NOMO-1 treated with dmso at 0.1 percent for 144 hours (cell line): ENCODE results near the gene USP24.

Experiments
- DNase-seq: peaks from one replicate; lab custom pipeline; 2025; ENCODE audit not compliant: unreplicated experiment; lab: John Stamatoyannopoulos, UW

Gene USP24

GRCh38 chr1:55055084-55055882, 159.9 kb downstream of the USP24 start:
- no peak for DNase-seq

DNA sequence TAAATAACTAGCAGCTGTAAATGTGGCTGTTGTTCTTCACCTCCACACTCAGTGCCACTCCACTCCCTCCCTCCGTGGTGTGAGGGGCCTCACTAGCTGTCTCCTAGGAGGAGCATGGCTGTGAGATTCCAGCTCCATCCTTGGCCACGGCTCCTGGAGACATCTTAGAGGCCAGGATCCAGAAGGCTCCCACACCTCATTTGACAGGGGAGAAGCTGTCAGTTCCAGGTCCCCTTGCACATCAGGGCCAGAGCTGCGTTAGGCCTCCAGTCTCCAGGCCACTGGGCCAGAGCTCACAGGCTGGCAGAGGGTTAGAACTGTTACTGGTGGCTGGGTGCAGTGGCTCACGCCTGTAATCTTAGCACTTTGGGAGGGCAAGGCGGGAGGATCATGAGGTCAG, 160.8 kb downstream of the USP24 start:
- no peak for DNase-seq

DNA sequence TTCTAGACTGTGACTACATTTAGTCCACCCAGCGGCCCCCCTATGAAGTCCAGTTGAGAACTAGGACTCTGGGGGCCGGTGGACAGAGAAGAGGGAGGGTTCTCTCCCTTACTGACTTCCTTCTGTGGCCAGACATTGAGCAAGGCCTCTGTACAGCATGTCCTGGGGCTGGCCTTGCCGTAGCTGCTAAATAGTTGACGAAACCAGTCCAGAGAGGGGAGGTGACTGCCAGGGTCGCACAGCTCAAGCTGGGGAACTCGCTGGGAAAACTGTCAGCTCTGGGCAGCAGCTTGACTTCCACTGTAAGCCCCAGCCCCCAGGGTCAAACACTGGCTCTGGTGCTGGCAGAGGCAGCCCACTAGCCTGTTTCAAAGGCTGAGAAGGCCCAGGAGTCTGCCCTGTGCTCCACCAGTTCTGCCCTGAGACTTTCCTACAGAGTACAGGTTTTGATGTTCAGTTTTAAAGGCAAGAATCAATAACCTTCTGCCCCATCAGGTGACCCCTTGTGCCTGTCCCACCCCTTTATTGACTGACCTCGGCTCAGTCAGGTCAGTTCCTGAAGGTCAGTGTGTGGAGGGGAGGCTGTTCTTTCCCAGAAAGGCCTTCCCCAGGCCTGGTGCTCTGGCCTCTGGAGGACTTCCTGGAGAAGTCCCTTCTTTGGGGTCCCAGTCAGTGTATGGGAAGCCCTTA, 161.8 kb downstream of the USP24 start:
- DNase-seq: no peak

GRCh38 chr1:55052221-55053142, 162.7 kb downstream of the USP24 start:
- no peak for DNase-seq

GRCh38 chr1:55051621-55052020, 163.5 kb downstream of the USP24 start:
- DNase-seq: no peak

GRCh38 chr1:55051169-55051568, 164.0 kb downstream of the USP24 start:
- no peak for DNase-seq

DNA sequence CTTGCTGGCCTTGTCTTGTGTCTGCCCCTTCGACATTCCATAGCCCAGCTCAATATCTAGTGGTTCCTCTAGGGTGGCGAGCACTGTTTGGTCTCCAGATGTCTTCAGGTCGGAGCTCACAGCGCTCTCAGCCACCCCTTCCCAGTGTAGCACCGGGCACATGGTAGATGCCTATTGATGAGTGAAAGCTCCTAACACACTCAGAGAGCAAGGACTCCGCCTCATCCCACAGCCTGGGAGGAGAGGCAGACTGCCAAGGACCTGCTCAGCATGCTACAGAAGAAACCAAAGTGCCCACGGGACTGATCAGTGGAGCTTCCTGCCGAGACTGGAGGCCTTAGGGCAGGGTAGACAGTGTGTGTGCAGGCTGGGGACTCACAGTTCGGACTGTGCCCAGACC, 164.9 kb downstream of the USP24 start:
- DNase-seq: no peak

- DNase-seq: no peak
Observed at GRCh38 chr1:55049914-55050278, 165.3 kb downstream of the USP24 start.

DNA sequence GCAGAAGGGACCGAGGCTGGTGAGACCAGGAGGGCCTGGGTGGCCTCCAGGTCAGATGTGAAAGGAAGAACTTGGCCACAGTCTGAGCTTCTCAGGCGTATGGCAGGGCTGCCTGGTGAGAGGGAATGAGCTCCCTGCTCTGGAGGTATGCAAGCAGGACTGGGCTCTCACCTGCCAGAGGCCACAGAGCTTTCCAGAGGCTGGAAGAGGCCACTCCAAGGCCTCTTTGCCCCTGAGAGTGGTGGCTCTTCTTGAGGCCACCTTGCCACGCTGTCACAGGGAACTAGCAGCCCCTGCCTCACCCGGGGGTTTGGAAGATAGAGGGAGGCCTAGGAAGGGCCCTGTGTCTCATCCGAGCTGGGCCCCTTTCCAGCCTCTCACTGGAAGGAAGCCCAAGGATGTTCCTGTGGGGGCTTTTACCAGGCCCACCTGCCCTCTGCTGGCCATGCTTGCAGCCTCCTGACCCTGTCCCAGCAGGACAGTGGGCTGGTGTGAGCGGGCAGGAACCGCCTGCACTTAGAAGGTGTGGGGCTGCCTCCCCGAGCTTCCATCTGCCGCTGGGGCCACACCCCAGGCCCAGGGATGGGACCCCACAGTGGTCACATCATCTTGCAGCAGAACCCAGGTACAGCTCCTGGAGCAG, 165.8 kb downstream of the USP24 start:
- DNase-seq: no peak

GRCh38 chr1:55048453-55049270, 166.5 kb downstream of the USP24 start:
- DNase-seq: no peak

DNA sequence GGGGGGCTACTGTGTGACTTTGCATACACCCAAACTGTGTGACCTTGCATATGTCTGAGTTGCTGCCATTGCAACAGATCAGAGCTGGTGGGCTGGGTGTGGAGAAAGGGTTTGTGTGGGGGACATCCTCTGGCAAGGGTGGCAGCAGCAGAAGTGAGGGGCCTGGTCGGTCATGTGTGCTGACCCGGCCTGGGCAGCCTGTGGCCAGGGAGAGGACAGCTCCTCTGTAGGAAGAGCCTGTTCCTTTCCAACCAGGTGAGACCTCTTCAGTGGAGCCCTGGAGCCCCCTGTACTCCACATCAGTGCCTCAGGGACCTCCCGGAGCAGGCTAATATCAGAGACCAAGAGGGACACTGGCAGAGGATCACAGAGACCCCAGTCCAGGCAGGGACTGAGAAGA, 167.6 kb downstream of the USP24 start:
- no peak for DNase-seq

DNA sequence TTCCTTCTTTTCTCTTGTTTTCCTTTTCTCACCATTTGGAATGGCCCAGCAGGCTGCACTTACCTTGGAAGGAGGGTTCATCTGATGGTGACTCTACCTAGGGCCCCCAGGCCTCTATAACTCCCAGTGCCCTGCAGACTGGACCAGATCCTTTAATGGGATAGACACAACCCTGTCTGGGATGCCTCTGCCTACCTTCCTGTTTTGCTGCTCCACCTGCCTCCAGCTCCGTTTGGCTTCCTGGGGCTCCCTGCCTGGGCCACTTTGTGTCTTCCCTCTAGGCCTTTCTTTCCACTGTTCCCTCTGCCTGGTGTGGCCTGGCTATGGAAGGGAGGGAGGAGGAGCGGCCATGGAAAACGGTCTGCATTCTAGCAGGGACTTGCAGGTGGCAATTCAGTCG, 168.3 kb downstream of the USP24 start:
- no peak for DNase-seq

DNA sequence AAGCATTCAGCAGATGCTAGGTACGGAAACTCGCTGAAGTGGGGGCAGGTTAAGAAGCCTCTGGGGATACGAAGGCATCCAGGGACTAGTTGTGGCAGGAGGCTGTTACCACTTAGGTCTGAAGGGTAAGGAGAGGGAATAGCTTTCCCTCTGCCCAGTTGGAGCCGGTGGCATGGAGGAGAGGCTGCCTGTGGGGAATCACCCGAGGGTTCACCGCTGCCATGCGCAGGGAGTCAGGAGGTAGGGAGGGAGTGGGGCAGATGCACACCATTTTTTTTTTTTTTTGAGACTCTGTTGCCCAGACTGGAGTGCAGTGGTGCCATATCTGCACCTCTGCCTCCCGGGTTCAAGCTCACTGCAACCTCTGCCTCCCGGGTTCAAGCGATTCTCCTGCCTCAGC, 169.7 kb downstream of the USP24 start:
- no peak for DNase-seq

- no peak for DNase-seq
Observed at GRCh38 chr1:55044617-55045397, 170.4 kb downstream of the USP24 start.

DNA sequence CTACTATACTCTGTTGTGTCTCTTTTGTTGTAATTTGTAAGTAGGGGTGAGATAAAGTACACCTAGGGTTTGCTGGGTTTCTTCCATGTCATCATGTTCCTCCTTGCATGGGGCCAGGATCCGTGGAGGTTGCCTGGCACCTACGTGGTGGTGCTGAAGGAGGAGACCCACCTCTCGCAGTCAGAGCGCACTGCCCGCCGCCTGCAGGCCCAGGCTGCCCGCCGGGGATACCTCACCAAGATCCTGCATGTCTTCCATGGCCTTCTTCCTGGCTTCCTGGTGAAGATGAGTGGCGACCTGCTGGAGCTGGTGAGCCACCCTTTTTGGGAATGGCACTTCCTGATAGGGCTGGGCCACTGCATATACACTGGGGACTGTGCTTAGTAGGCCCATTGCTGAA, 171.4 kb downstream of the USP24 start:
- no peak for DNase-seq

GRCh38 chr1:55043011-55043410, 172.2 kb downstream of the USP24 start:
- DNase-seq: no peak

DNA sequence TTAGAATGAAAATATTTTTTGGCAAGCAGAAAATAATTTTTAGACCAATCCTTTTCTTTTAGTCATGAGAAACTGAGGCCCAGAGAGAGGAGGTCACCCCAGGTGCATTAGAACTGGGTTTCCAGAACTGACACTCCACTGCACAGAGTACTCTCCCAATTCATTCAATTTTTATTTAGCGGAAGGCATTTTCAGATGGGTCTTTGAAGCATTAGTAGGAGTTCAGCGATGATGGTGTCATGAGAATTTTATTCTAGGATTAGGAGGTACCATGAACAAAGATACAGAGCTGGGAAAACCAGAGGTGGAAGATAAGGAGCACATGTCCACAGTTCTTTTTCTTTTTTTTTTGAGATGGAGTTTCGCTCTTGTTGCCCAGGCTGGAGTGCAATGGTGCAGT, 173.6 kb downstream of the USP24 start:
- DNase-seq: no peak

GRCh38 chr1:55040933-55041494, 174.2 kb downstream of the USP24 start:
- DNase-seq: no peak
